GM23338 (cell line): ENCODE results near the gene TUBD1. TPM values are rescaled to one million over a fixed set of nuclear protein-coding genes. Genes with fewer than 3 reads are reported as not detected.

Source experiments
- ATAC-seq: fragments of 200-7000 bp; cut with Tn5 transposase; 3 replicates; pipeline ENCODE4 v1.9.1; 2020
- DNase-seq: peaks from one replicate; pipeline ENCODE4 v3.0.0-alpha.2; 2015; ENCODE audit warnings: low spot score
- H2AFZ ChIP-seq: fragments of 200-600 bp; sonication (generic); 2 replicates; pipeline ENCODE4 v1.8.0; 2016; ENCODE audit warnings: antibody characterized with exemption, mild to moderate bottlenecking, moderate library complexity
- H3F3A ChIP-seq: fragments of 200-600 bp; sonication (generic); replicated peaks from 2 replicates; pipeline ENCODE4 v1.8.0; 2017; ENCODE audit warnings: antibody characterized with exemption, mixed run types, low read depth
- H3K27ac ChIP-seq: fragments of 200-600 bp; sonication (generic); 2 replicates; pipeline ENCODE4 v1.6.1; 2016; ENCODE audit warnings: low read depth
- H3K27me3 ChIP-seq: fragments of 200-600 bp; sonication (generic); 2 replicates; pipeline ENCODE4 v1.8.0; 2016; ENCODE audit warnings: mild to moderate bottlenecking, mixed run types, moderate library complexity; ENCODE audit not compliant: insufficient read depth
- H3K36me3 ChIP-seq: fragments of 200-600 bp; sonication (generic); 2 replicates; pipeline ENCODE4 v1.8.0; 2016; ENCODE audit warnings: mild to moderate bottlenecking; ENCODE audit not compliant: insufficient read depth
- H3K4me1 ChIP-seq: fragments of 200-600 bp; sonication (generic); 2 replicates; pipeline ENCODE4 v1.8.0; 2016; ENCODE audit warnings: mild to moderate bottlenecking, moderate library complexity; ENCODE audit not compliant: insufficient read depth
- H3K4me2 ChIP-seq: fragments of 200-600 bp; sonication (generic); 2 replicates; pipeline ENCODE4 v1.7.1; 2017; ENCODE audit warnings: mixed run types
- H3K4me3 ChIP-seq: fragments of 200-600 bp; sonication (generic); 2 replicates; pipeline ENCODE4 v1.6.1; 2016; ENCODE audit warnings: mixed run types
- H3K79me2 ChIP-seq: fragments of 200-600 bp; sonication (generic); replicated peaks from 2 replicates; pipeline ENCODE4 v1.8.0; 2017; ENCODE audit warnings: mild to moderate bottlenecking; ENCODE audit not compliant: insufficient read depth
- H3K9me2 ChIP-seq: fragments of 200-600 bp; sonication (generic); 2 replicates; pipeline ENCODE4 v1.8.0; 2017; ENCODE audit not compliant: insufficient read depth
- H4K20me1 ChIP-seq: fragments of 200-600 bp; sonication (generic); replicated peaks from 2 replicates; pipeline ENCODE4 v1.8.0; 2017; ENCODE audit warnings: mild to moderate bottlenecking; ENCODE audit not compliant: insufficient read depth
- H3K27ac Mint-ChIP-seq: 2 replicates; pipeline ENCODE4 v1.8.0; 2020; ENCODE audit warnings: inconsistent platforms, mild to moderate bottlenecking, moderate library complexity, mixed read lengths
- H3K27me3 Mint-ChIP-seq: 3 replicates; pipeline ENCODE4 v1.8.0; 2022; ENCODE audit warnings: low read depth, mild to moderate bottlenecking, moderate library complexity, mixed read lengths, inconsistent platforms; ENCODE audit not compliant: insufficient read depth, poor library complexity
- H3K36me3 Mint-ChIP-seq: 3 replicates; pipeline ENCODE4 v1.8.0; 2021; ENCODE audit warnings: low read depth, mild to moderate bottlenecking, inconsistent platforms, moderate library complexity, mixed read lengths
- H3K4me1 Mint-ChIP-seq: 3 replicates; pipeline ENCODE4 v1.8.0; 2020; ENCODE audit warnings: mild to moderate bottlenecking, inconsistent platforms, mixed read lengths
- H3K4me3 Mint-ChIP-seq: 3 replicates; pipeline ENCODE4 v1.8.0; 2021; ENCODE audit warnings: moderate library complexity, mild to moderate bottlenecking, inconsistent platforms, mixed read lengths
- H3K9me3 Mint-ChIP-seq: 3 replicates; pipeline ENCODE4 v1.8.0; 2020; ENCODE audit warnings: moderate library complexity, mild to moderate bottlenecking, inconsistent platforms, mixed read lengths
- CTCF ChIP-seq, 2 experiments: fragments of 200-600 bp in 1 of 2; sonication (generic) in 1 of 2; conservative IDR thresholded peaks; 2 replicates each; pipeline versions ENCODE4 v1.5.1 to v1.6.1; 2016 to 2017; ENCODE audit warnings: antibody characterized with exemption in 2 of 2, low read depth in 2 of 2, mild to moderate bottlenecking in 2 of 2, moderate library complexity in 1 of 2
- ETS1 ChIP-seq: IDR thresholded peaks from 2 replicates; pipeline ENCODE4 v1.6.1; 2016; ENCODE audit warnings: antibody characterized with exemption
- EZH2 ChIP-seq: fragments of 200-600 bp; sonication (generic); IDR thresholded peaks from one replicate; pipeline ENCODE4 v1.8.0; 2017; ENCODE audit warnings: antibody characterized with exemption, mild to moderate bottlenecking, low read depth; ENCODE audit not compliant: unreplicated experiment
- POLR2AphosphoS5 ChIP-seq: IDR thresholded peaks from 2 replicates; pipeline ENCODE4 v1.6.1; 2016; ENCODE audit warnings: antibody characterized with exemption, low read depth
- REST ChIP-seq: IDR thresholded peaks from one replicate; pipeline ENCODE4 v1.6.1; 2018; ENCODE audit warnings: antibody characterized with exemption; ENCODE audit not compliant: unreplicated experiment
- STAT1 ChIP-seq: IDR thresholded peaks from one replicate; pipeline ENCODE4 v1.6.1; 2016; ENCODE audit warnings: antibody characterized with exemption; ENCODE audit not compliant: unreplicated experiment
- ZNF114 ChIP-seq: fragments of 250-450 bp; sonication (Bioruptor Pico); IDR thresholded peaks from 2 replicates; pipeline ENCODE4 v1.5.0; 2020; ENCODE audit warnings: mild to moderate bottlenecking, moderate library complexity
- polyA plus RNA-seq: library from polyadenylated mRNA; unstranded; fragments of >200 nt; fragmentation: Nextera tagmentation; extraction: Ambion mirVana; gene quantifications from 2 replicates; pipeline ENCODE4 v1.2.1, GENCODE V29; 2016
- total RNA-seq: library from RNA; depleted of rRNA; stranded (reverse); fragments of >200 nt; shearing (Covaris generic); gene quantifications from 2 replicates; pipeline ENCODE4 v1.2.3, GENCODE V29; 2014
- TF ChIP-seq, protein P1 (sequence below): fragments of 250-450 bp; sonication (Bioruptor Pico); IDR thresholded peaks from 2 replicates; pipeline ENCODE4 v1.5.0; 2020; ENCODE audit warnings: mild to moderate bottlenecking, moderate library complexity

The TUBD1 gene
- total and polyA plus RNA-seq, 2 experiments from 2014 or later = 11.6 to 13.8 TPM

DNA sequence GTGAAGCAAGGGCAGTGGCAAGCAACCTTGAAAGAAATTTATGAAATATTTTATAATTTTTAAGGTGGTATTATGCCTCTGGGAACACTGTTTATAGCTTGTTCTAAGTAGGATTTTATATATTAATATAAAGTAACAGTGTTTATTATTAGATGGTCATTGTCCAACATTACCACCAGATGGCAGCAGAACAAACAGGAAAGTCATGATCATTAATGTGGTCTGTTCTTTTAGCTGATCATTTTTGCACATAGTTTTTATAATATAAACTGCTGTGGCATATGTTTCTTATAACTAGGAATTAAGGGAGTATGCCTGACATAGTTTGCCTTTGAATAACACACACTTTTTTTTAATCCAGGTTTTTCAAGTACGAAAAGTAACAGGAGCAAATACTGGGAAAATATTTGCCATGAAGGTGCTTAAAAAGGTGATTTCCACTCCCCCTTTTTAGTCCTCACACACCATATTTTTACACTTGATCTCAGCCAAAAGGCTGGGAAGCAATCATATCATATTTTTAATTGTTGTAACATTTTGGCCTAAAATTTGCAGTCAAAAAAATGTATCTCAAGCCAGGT, 21.6 kb upstream of the TUBD1 start:
- Histone ChIP-seq H3K4me1 (no peaks in the 10 kb centered on the region), H4K20me1 (peaks cover 5% of the 10 kb centered on the region; the same call in 1 of the 2 replicates), H3K79me2 (no peaks in the 10 kb centered on the region), H3K4me3 (no peak overlapping the region), H3K27me3 (no peaks in the 10 kb centered on the region), H3K27ac (no peak overlapping the region), H2AFZ (no peak overlapping the region), H3F3A (0 out of 2 replicates have a peak, but pooled peaks cover 7% of the 10 kb centered on the region), H3K9me2 (no peaks in the 10 kb centered on the region), H3K36me3 (peaks cover 8% of the 10 kb centered on the region; the same call in 1 of the 2 replicates), H3K4me2 (no peak overlapping the region)
- ATAC-seq (no peak), DNase-seq (peak; percentile 61)
- H3K9me3 Mint-ChIP-seq = no peaks in the 10 kb centered on the region
- H3K27me3 Mint-ChIP-seq = peaks cover 2% of the 10 kb centered on the region
- H3K4me3 Mint-ChIP-seq = no peak overlapping the region
- H3K36me3 Mint-ChIP-seq = peaks cover 17% of the 10 kb centered on the region
- H3K4me1 Mint-ChIP-seq = no peaks in the 10 kb centered on the region
- H3K27ac Mint-ChIP-seq = no peak overlapping the region
- TF ChIP-seq CTCF (conservative IDR thresholded peaks at IDR 0.05; ENCODE audit: low read depth in 2 of 2) = peak; percentile 63 to 77
- no peak for TF ChIP-seq REST

DNA sequence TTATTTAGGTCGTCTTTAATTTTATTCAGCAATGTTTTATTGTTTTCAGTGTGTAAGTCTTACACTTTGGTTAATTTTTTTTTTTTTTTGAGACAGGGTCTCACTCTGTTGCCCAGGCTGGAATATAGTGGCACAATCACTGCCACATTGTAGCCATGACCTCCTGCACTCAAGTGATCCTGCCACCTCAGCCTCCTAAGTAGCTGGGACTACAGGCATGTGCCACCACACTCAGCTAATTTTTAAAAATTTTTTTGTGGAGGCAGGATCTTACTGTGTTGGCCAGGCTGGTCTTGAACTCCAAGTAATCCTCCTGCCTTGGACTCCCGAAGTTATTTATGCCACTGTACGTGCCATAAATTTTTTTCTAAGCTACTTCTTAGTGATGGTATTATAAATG, 14.7 kb upstream of the TUBD1 start:
- H3F3A ChIP-seq = no peaks in the 10 kb centered on the region
- DNase-seq = no peak
- peaks cover 41% of the 10 kb centered on the region for H3K79me2 ChIP-seq
- Mint-ChIP-seq H3K27me3 (peaks cover 2% of the 10 kb centered on the region), H3K4me1 (no peaks in the 10 kb centered on the region), H3K36me3 (no peaks in the 10 kb centered on the region; the same call in 2 of the 3 replicates), H3K9me3 (no peaks in the 10 kb centered on the region), H3K27ac (no peak overlapping the region), H3K4me3 (no peak overlapping the region)
- peaks cover under 1% of the 10 kb centered on the region; the same call in 1 of the 2 replicates for H4K20me1 ChIP-seq
- H3K27me3 ChIP-seq = no peaks in the 10 kb centered on the region
- H3K4me1 ChIP-seq = no peaks in the 10 kb centered on the region
- no peak overlapping the region for H3K4me2 ChIP-seq
- no peak overlapping the region for H3K27ac ChIP-seq
- H3K4me3 ChIP-seq = no peak overlapping the region
- no peaks in the 10 kb centered on the region for H3K36me3 ChIP-seq
- no peak overlapping the region for H2AFZ ChIP-seq
- no peak for ATAC-seq
- H3K9me2 ChIP-seq = no peaks in the 10 kb centered on the region
- TF ChIP-seq STAT1 (no peak), EZH2 (no peak), ETS1 (no peak), ZNF114 (CRISPR knock-in tag) (no peak), POLR2AphosphoS5 (no peak)
- TF ChIP-seq, protein P1, sequence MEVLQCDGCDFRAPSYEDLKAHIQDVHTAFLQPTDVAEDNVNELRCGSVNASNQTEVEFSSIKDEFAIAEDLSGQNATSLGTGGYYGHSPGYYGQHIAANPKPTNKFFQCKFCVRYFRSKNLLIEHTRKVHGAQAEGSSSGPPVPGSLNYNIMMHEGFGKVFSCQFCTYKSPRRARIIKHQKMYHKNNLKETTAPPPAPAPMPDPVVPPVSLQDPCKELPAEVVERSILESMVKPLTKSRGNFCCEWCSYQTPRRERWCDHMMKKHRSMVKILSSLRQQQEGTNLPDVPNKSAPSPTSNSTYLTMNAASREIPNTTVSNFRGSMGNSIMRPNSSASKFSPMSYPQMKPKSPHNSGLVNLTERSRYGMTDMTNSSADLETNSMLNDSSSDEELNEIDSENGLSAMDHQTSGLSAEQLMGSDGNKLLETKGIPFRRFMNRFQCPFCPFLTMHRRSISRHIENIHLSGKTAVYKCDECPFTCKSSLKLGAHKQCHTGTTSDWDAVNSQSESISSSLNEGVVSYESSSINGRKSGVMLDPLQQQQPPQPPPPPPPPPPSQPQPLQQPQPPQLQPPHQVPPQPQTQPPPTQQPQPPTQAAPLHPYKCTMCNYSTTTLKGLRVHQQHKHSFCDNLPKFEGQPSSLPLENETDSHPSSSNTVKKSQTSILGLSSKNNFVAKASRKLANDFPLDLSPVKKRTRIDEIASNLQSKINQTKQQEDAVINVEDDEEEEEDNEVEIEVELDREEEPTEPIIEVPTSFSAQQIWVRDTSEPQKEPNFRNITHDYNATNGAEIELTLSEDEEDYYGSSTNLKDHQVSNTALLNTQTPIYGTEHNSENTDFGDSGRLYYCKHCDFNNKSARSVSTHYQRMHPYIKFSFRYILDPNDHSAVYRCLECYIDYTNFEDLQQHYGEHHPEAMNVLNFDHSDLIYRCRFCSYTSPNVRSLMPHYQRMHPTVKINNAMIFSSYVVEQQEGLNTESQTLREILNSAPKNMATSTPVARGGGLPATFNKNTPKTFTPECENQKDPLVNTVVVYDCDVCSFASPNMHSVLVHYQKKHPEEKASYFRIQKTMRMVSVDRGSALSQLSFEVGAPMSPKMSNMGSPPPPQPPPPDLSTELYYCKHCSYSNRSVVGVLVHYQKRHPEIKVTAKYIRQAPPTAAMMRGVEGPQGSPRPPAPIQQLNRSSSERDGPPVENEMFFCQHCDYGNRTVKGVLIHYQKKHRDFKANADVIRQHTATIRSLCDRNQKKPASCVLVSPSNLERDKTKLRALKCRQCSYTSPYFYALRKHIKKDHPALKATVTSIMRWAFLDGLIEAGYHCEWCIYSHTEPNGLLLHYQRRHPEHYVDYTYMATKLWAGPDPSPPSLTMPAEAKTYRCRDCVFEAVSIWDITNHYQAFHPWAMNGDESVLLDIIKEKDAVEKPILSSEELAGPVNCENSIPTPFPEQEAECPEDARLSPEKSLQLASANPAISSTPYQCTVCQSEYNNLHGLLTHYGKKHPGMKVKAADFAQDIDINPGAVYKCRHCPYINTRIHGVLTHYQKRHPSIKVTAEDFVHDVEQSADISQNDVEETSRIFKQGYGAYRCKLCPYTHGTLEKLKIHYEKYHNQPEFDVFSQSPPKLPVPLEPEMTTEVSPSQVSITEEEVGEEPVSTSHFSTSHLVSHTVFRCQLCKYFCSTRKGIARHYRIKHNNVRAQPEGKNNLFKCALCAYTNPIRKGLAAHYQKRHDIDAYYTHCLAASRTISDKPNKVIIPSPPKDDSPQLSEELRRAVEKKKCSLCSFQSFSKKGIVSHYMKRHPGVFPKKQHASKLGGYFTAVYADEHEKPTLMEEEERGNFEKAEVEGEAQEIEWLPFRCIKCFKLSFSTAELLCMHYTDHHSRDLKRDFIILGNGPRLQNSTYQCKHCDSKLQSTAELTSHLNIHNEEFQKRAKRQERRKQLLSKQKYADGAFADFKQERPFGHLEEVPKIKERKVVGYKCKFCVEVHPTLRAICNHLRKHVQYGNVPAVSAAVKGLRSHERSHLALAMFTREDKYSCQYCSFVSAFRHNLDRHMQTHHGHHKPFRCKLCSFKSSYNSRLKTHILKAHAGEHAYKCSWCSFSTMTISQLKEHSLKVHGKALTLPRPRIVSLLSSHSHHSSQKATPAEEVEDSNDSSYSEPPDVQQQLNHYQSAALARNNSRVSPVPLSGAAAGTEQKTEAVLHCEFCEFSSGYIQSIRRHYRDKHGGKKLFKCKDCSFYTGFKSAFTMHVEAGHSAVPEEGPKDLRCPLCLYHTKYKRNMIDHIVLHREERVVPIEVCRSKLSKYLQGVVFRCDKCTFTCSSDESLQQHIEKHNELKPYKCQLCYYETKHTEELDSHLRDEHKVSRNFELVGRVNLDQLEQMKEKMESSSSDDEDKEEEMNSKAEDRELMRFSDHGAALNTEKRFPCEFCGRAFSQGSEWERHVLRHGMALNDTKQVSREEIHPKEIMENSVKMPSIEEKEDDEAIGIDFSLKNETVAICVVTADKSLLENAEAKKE (CRISPR knock-in tag) = no peak
